Fibroblast of lung (primary cell): Measurements from ENCODE around the gene SLC39A7. TPM values are rescaled to one million over a fixed set of nuclear protein-coding genes. Genes with fewer than 3 reads are reported as not detected.

ENCODE experiments used
- DNase-seq, 2 donors: peaks; one replicate each; pipeline versions ENCODE4 v3.0.0 to v3.0.0-alpha.2; 2010; ENCODE audit warnings: low read depth in 2 of 2
- H2AFZ ChIP-seq: 2 replicates; pipeline ENCODE4 v1.5.1; 2012; ENCODE audit warnings: low read length, control low read depth, inconsistent platforms
- H3K27ac ChIP-seq: 2 replicates; pipeline ENCODE4 v1.5.1; 2011; ENCODE audit warnings: low read length, control low read depth; ENCODE audit not compliant: insufficient read depth
- H3K27me3 ChIP-seq: 2 replicates; pipeline ENCODE4 v1.5.1; 2011; ENCODE audit warnings: mild to moderate bottlenecking, low read length; ENCODE audit not compliant: control insufficient read depth, insufficient read depth
- H3K36me3 ChIP-seq: 2 replicates; pipeline ENCODE4 v1.5.1; 2011; ENCODE audit warnings: low read length; ENCODE audit not compliant: control insufficient read depth, insufficient read depth
- H3K4me1 ChIP-seq: 2 replicates; pipeline ENCODE4 v1.5.1; 2011; ENCODE audit warnings: low read length; ENCODE audit not compliant: control insufficient read depth, insufficient read depth; ENCODE audit errors: extremely low read depth
- H3K4me2 ChIP-seq: 2 replicates; pipeline ENCODE4 v1.5.1; 2011; ENCODE audit warnings: low read length, control low read depth; ENCODE audit not compliant: insufficient read depth; ENCODE audit errors: extremely low read depth
- H3K4me3 ChIP-seq, 4 experiments: fragments of 200-600 bp in 1 of 4; sonication (generic) in 1 of 4; replicated peaks in 1 of 4; 2 replicates each; pipeline ENCODE4 v1.5.1; 2011 to 2016; ENCODE audit warnings: low read length in 4 of 4, low read depth in 3 of 4, mild to moderate bottlenecking in 3 of 4, control low read depth in 2 of 4, inconsistent platforms in 1 of 4, mixed read lengths in 1 of 4; ENCODE audit not compliant: insufficient read depth in 1 of 4; ENCODE audit errors: control extremely low read depth in 1 of 4
- H3K79me2 ChIP-seq: 2 replicates; pipeline ENCODE4 v1.5.1; 2012; ENCODE audit warnings: mild to moderate bottlenecking, low read length, inconsistent platforms; ENCODE audit not compliant: control insufficient read depth, insufficient read depth
- H3K9ac ChIP-seq: 2 replicates; pipeline ENCODE4 v1.5.1; 2011; ENCODE audit warnings: mild to moderate bottlenecking, low read length, control low read depth; ENCODE audit not compliant: insufficient read depth
- H3K9me3 ChIP-seq: 2 replicates; pipeline ENCODE4 v1.5.1; 2012; ENCODE audit warnings: low read depth, low read length; ENCODE audit not compliant: control insufficient read depth, insufficient read depth
- H4K20me1 ChIP-seq: 2 replicates; pipeline ENCODE4 v1.5.1; 2011; ENCODE audit warnings: low read length; ENCODE audit not compliant: control insufficient read depth, insufficient read depth; ENCODE audit errors: extremely low read depth
- EZH2 ChIP-seq: IDR thresholded peaks from 2 replicates; pipeline ENCODE4 v1.5.1; 2012; ENCODE audit warnings: low read length, control low read depth, mild to moderate bottlenecking; ENCODE audit errors: missing control alignments
- polyA plus RNA-seq, 2 donors: library from polyadenylated mRNA; depleted of rRNA in 1 of 2; stranded (reverse) in 1 of 2; unstranded in 1 of 2; fragments of >200 nt; gene quantifications; 2 replicates each; pipeline ENCODE4 v1.2.1, GENCODE V29; 2011 to 2012; ENCODE audit warnings: missing spikeins in 1 of 2
- total RNA-seq: library from RNA; depleted of rRNA; stranded (reverse); fragments of >200 nt; gene quantifications from 2 replicates; pipeline ENCODE4 v1.2.1, GENCODE V29; 2014
- TF ChIP-seq, protein P1 (sequence below), 2 donors: IDR thresholded peaks in 1 of 2; conservative IDR thresholded peaks in 1 of 2; 1 replicate in 1 of 2; 2 replicates in 1 of 2; pipeline ENCODE4 v1.5.1; 2011 to 2012; ENCODE audit warnings: low read length in 2 of 2, control low read depth in 1 of 2, inconsistent platforms in 1 of 2, low read depth in 1 of 2, mild to moderate bottlenecking in 1 of 2

Gene SLC39A7
- total and polyA plus RNA-seq, 2 donors (not counting 1 experiment from before 2014, with no cell fraction given), result 112 to 160 TPM

DNA sequence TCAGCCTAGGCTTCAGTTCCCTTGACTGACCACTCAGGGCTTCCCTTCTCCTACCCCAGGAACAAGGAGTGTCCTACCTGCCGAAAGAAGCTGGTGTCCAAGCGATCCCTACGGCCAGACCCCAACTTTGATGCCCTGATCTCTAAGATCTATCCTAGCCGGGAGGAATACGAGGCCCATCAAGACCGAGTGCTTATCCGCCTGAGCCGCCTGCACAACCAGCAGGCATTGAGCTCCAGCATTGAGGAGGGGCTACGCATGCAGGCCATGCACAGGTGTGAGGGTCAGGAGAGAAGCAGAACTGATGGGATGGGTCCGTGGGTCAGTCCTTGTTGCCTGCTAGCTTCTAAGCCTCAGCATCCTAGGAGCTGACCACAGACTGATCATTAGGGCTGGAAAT lies 9.2 kb downstream of the SLC39A7 start:
- TF ChIP-seq, protein P1, sequence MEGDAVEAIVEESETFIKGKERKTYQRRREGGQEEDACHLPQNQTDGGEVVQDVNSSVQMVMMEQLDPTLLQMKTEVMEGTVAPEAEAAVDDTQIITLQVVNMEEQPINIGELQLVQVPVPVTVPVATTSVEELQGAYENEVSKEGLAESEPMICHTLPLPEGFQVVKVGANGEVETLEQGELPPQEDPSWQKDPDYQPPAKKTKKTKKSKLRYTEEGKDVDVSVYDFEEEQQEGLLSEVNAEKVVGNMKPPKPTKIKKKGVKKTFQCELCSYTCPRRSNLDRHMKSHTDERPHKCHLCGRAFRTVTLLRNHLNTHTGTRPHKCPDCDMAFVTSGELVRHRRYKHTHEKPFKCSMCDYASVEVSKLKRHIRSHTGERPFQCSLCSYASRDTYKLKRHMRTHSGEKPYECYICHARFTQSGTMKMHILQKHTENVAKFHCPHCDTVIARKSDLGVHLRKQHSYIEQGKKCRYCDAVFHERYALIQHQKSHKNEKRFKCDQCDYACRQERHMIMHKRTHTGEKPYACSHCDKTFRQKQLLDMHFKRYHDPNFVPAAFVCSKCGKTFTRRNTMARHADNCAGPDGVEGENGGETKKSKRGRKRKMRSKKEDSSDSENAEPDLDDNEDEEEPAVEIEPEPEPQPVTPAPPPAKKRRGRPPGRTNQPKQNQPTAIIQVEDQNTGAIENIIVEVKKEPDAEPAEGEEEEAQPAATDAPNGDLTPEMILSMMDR (conservative IDR thresholded peaks at IDR 0.05 in 1 of 2, IDR thresholded peaks at IDR 0.05 in 1 of 2; ENCODE audit: low read depth in 1 of 2, low read length in 2 of 2), result no peak
- TF ChIP-seq EZH2, result no peak
- Histone ChIP-seq H3K79me2 (no peaks in the 10 kb centered on the region), H4K20me1 (no peaks in the 10 kb centered on the region), H3K27me3 (peaks cover 7% of the 10 kb centered on the region), H3K27ac (no peak overlapping the region), H3K4me2 (no peak overlapping the region), H3K36me3 (peaks cover 11% of the 10 kb centered on the region), H2AFZ (no peak overlapping the region), H3K4me1 (peaks cover 25% of the 10 kb centered on the region), H3K9ac (no peak overlapping the region), H3K9me3 (no peaks in the 10 kb centered on the region), H3K4me3 (no peak overlapping the region)
- no peak for DNase-seq

- Histone ChIP-seq H3K9me3 (no peaks in the 10 kb centered on the region), H4K20me1 (no peaks in the 10 kb centered on the region), H3K9ac (no peak overlapping the region), H3K4me3 (no peak overlapping the region), H3K4me2 (no peak overlapping the region), H2AFZ (no peak overlapping the region), H3K4me1 (peaks cover 16% of the 10 kb centered on the region), H3K27me3 (peaks cover 7% of the 10 kb centered on the region), H3K27ac (no peak overlapping the region), H3K79me2 (no peaks in the 10 kb centered on the region), H3K36me3 (peaks cover 11% of the 10 kb centered on the region)
- no peak for DNase-seq
- no peak for TF ChIP-seq EZH2
- TF ChIP-seq, protein P1 (conservative IDR thresholded peaks at IDR 0.05 in 1 of 2, IDR thresholded peaks at IDR 0.05 in 1 of 2; ENCODE audit: low read depth in 1 of 2, low read length in 2 of 2), result no peak
Observed at GRCh38 chr6:33211136-33211535, 10.5 kb downstream of the SLC39A7 start.

GRCh38 chr6:33211666-33212422 lies 11.2 kb downstream of the SLC39A7 start:
- Histone ChIP-seq H3K4me3 (no peak overlapping the region), H3K9ac (no peak overlapping the region), H3K36me3 (peaks cover 11% of the 10 kb centered on the region), H3K79me2 (no peaks in the 10 kb centered on the region), H2AFZ (no peak overlapping the region), H3K4me2 (no peak overlapping the region), H3K27ac (no peak overlapping the region), H3K27me3 (peaks cover 7% of the 10 kb centered on the region), H3K9me3 (no peaks in the 10 kb centered on the region), H3K4me1 (peaks cover 9% of the 10 kb centered on the region), H4K20me1 (no peaks in the 10 kb centered on the region)
- TF ChIP-seq EZH2, result no peak
- TF ChIP-seq, protein P1 (conservative IDR thresholded peaks at IDR 0.05 in 1 of 2, IDR thresholded peaks at IDR 0.05 in 1 of 2; ENCODE audit: low read depth in 1 of 2, low read length in 2 of 2), result no peak
- DNase-seq, result no peak
